ENCODE measurements around the gene ADCYAP1R1.

ADCYAP1R1 gene

GRCh38 chr7:31087351-31087750, 35.2 kb downstream of the ADCYAP1R1 start:
- no peak for DNase-seq (ENCODE audit: low spot score)

DNA sequence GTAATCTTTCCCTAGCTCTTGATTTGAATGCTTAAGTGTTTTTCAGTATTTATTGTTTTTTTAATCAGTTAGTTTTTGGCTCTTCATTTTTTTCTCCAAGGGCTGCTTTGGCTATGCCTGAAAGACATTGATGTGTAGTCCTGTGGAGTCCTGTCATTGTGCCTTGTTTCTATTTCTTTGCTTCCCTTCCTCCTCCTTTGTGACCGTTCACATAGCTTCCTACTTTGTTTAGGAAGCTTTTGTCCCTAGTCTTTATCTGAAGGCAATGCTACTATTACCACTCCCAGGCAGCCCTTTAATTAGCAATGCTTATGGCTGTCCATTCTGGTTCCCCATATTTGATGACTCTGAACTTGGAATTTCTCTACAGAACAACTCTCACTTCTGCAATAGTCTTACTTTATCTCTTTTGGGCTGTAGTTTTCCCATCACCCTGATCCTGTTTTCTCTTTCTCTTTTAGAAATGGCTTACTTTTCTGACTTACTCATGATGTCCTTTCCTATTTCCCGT, 39.9 kb downstream of the ADCYAP1R1 start:
- no peak for DNase-seq (ENCODE audit: low spot score)

DNA sequence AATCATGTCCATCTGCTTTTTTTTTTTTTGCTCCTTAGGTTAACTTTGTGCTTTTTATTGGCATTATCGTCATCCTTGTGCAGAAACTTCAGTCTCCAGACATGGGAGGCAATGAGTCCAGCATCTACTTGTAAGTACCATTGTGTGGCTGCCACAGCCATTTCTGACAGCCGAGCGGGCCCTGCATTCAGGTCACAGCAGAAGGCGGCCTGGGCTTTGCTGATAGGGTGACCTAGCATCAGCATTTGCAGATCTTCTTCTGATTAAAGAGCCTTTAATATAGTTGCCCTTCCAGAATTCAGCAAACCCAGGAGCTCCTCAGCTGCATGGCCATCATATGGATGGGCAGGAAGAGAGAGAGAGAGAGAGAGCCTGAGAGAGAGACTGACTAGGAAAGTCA, 40.5 kb downstream of the ADCYAP1R1 start:
- no peak for DNase-seq (ENCODE audit: low spot score)

DNA sequence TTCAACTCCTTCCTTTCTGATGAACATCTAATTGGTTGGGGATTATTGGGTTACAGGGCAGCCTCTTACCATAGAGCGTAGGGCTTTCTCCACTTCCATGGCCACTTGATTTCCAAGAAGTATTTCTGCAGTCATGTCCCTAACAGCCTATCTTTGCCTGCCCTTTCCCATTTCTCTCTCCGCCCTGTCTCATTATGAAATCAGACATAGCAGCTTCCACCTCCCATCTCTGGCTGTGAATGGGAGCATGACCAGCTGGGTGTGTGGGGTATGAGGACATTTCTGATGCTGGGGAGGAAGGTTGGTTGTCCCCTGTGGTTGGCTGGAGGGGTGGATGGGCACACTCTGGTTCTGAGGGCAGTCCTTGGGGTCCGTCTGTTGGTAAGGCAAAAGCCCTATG, 41.2 kb downstream of the ADCYAP1R1 start:
- DNase-seq (ENCODE audit: low spot score), result no peak

DNA sequence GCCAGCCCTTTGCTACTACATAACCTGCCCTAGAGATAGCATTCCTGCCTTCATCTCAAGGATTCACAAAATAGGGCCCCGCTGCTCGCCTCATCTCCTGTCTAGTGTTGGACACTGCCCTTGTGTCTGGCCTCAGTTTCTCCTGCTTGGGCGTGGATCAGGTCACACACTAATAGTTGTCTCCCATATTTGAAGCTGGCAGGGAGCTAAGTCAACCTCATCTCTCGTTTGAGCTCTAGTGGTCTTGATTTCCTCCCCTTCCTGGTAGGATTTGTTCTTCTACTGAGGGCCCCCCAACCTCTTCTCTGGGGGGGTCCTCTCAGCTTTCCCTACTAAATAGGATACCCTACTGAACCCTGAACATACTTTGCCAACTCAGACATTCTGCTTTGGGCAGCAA, 42.2 kb downstream of the ADCYAP1R1 start:
- no peak for DNase-seq (ENCODE audit: low spot score)

DNA sequence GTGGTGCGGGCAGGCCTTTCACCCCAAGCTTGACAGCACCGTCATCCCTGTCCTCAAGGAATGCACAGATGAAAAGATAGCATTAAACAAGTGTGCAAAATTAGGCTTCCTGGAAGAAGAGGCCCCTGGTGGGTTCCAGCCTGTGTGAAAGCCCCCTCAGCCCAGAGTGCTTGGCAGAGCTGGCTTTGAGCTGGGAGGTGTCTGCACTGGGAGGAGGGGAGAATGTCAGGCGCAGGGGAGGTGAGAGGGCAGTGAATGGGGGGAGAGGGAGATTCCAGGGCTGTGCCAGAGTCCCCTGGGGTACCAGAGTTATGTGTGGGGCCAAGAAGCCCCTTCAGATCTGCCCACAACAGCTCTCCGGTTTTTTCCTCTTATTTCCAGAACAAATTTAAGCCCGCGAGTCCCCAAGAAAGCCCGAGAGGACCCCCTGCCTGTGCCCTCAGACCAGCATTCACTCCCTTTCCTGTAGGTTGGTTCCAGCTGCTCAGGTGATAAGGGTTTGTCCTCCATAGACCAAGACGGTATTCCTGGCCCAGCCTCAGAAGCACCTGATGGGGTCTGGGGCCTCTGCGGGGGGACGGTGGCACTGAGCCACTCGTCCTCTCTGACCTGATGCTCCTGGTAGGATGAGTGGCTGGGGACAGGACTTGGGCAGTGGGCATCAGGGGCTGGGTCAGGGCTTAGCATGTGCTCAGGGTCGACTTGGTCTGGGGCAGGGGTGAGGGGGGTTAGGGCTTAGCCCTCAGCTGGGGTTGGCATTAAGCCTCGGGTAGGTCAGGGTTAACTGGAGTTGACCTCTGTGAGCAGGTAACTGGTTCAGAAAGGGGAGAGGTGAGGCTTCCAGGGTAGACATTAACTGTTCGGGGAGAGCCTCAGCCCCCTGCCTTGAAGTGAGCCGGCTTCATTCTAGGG, 43.4 kb downstream of the ADCYAP1R1 start:
- no peak for DNase-seq (ENCODE audit: low spot score)

DNA sequence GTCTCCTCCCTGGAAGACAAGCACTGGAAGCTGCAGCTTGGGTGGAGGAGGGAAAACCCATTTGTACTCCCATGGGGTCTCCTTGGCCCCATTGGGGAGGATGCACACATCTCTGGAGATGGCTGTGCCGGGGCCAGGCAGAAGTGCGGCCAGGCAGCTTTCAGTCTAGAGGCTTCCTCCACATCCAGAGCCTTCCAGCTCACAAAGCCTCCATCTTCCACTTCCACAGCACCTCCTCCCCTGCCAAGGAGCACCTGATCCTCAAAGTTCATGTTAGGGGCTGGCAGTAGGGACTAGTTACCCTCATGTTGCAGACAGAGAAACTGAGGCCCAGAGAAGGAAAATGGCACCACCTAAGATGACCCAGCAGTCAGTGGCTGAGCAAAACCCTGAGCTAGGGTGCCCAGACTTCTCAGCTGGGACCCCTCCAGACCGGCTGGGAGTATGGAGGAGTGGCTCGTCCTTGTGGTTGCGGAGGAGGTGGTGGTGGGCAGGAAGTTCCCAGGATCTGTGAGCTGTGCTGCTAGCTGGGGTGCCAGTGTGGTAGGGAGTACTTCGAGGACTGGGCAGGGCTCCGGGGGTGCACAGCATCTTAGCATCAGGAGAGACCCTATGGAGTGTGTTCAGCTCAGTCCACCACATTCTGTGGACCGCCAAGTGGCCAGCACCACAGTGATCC, 44.2 kb downstream of the ADCYAP1R1 start:
- no peak for DNase-seq (ENCODE audit: low spot score)

DNA sequence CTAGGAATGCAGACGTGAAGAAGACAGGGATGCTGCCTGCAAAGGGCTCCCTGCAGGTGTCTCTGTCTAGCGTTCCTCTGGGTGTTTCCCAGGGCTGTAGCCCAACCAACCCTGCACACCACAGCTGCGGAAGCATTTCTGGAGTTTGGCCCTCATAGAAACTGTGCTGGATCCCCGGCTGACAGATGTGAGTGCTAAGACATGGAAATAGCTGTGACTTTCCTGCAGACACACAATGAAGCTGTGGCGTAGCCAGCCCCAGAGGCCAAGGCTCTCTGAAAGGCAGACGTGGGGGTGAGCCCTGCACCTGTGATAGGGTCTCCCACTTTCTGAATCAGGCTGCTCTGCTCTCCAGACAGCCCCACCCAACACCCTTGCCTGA, 44.8 kb downstream of the ADCYAP1R1 start:
- no peak for DNase-seq (ENCODE audit: low spot score)

GRCh38 chr7:31098642-31099360, 46.7 kb downstream of the ADCYAP1R1 start:
- no peak for DNase-seq (ENCODE audit: low spot score)

DNA sequence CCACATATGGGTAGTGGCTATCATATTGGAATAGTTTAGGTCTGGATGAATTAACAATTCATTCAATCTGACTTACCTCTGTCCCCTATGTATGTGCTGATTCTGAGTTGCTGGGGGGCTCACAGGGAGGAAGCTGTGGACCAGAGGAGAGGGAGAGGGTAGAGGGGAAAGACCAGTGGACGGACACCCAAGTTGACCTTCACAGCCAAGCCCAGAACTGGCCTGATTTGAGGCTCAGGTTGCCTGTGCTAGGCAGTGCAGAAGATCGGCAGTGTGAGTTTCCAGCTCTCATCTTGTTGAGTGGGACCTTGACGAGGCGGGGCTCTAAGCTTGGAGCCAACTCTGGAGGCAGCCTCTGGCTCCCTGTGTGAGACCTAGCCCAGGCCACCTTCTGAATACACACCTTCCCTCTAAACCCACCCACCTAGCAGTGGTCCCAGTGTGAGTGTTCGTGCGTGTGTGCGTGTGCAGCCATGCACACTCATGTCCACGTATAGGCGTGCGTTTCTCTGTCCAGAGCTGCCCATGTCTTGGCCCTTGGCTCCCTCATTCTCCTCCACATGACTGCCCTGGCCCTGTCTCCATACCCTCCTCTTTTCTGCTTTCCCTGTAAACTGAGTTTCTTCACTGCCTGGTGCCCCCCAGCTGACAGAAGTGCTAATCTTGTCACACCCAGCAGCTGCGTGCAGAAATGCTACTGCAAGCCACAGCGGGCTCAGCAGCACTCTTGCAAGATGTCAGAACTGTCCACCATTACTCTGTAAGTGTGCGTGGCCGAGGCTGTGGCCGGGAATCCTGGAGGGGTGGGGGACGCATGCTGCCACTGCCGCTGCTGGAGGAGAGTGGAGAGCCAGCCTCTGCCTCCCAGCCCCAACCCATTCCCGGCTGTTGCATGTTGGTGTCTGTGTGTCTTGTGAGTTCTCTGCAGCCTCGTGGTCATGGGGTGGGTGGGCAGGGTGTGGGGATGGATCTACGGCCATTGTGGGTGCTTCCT, 47.6 kb downstream of the ADCYAP1R1 start:
- DNase-seq (ENCODE audit: low spot score), result no peak

- DNase-seq (ENCODE audit: low spot score), result no peak
Observed at GRCh38 chr7:31100445-31100844, 48.3 kb downstream of the ADCYAP1R1 start.

GRCh38 chr7:31100871-31101270, 48.8 kb downstream of the ADCYAP1R1 start:
- no peak for DNase-seq (ENCODE audit: low spot score)

- DNase-seq (ENCODE audit: low spot score), result no peak
Observed at GRCh38 chr7:31101544-31101943, 49.4 kb downstream of the ADCYAP1R1 start.

- DNase-seq (ENCODE audit: low spot score), result no peak
Observed at GRCh38 chr7:31102151-31102972, 50.3 kb downstream of the ADCYAP1R1 start.

DNA sequence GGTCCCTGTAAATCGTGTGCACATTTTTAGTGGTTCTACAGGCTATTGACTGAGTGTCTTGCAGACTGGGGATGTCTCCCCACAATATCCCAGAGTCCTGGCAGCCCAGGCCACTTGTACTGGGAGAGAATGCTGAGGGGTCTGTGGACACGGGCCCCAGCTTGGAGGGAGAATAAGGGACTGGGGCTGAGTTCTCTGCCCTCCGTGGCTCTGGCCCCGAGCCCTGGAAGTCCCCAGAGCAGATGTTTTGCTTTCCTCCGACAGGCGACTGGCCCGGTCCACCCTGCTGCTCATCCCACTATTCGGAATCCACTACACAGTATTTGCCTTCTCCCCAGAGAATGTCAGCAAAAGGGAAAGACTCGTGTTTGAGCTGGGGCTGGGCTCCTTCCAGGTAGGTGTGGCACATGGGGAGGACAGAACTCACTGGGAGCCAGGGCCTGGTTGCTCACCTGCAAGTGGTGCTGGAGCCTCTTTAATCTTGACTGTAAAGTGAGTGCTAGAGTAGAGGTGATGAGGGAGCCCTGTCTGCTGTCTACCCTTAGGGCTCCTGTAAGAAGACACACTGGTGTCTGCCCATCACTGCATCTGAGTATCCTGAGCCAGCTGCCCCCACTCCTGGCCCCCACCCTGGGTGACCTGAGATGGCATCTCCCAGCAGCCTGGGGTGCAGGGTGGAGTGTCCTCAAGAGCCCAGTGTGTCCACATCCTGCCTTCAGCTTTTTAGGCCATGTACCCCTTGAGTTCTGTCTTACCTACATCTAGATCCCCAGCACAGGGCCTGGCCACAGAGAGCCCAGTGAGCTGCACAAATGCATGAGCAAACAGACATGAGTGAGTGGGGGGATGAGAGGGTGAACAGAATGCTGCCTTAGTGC, 51.1 kb downstream of the ADCYAP1R1 start:
- DNase-seq (ENCODE audit: low spot score), result no peak

DNA sequence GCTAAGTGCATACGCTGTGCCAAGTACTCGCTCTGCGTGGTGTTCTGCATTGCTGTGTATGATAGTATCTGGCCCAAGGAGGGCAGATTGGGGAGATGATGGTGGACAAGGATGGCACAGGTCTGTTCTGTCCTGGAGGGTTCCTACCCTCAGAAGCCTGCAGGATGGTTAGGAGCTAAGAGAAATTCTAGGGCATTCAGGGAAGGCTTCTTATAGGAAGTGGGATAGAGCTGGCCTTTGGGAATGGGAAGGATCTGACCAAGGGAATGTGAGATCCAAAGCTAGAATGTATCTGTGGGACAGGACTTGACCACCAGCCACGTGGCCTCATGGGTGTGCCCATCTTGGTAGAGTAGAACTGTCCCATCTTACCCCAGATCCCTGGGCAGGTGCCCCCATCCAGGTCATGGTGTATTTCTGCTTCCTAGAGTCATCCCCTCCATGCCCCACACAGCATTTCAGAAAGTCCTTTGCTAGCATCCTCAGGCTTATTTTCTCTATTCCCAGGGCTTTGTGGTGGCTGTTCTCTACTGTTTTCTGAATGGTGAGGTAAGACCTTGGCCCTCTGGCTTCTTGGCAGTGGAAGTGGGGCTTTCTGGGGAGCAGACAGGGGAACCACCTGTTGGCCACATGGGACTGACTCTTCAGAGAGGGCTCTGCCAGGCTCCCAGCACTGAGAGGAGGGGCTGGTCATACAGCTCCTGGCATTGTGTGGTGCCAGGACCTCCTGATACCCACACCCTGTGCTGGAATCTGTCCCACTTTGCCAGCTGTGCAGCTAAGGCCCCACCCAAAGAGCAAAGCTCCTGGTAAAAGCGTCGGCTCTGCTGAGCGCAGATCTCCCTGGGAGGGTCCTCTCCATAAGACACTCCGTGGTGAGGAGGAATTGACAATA, 52.5 kb downstream of the ADCYAP1R1 start:
- DNase-seq (ENCODE audit: low spot score), result no peak

DNA sequence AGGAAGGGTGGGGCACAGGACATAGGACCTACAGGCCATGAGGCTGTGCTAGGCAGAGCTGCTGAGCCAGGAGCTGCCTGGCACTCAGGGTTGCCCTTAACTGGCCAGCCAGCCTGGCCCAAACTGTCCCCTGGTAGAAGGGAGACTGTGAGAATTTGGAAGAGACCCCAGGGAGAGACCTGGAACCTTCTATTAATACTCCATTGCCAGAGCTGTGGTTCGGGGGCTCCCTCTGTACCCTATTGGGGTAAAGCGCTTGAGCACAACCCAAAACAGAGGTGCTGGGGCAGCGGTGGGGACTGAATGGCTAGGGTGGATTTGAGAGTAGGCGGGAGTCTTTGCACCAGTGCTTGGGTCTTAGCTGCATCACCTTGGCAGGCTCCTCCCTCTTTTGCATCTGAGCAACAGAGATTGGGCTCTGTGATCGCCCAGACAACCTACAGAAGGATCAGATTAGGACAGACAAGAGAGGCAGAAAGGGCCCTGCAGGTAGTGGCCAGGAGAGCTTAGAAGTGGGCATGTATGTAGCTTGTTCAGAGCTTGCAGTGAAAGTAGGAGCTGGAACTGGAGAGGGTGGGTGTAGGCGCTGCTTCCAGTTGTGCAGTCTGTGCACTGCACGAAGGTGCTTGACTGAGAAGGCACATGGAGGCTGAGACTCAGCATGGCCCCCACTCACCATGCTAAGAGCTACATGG, 53.3 kb downstream of the ADCYAP1R1 start:
- no peak for DNase-seq (ENCODE audit: low spot score)
